CMK (cell line): ENCODE measurements around the gene ANXA3.
"Not testable (repeated sequence)": the region's sequence is repeated elsewhere in the genome, so short reads cannot be mapped to it uniquely, and the experiment has no call there.

ENCODE experiments used
- DNase-seq: peaks from one replicate; pipeline ENCODE4 v3.0.0-alpha.2; 2010; ENCODE audit warnings: low read depth

The ANXA3 gene

DNA sequence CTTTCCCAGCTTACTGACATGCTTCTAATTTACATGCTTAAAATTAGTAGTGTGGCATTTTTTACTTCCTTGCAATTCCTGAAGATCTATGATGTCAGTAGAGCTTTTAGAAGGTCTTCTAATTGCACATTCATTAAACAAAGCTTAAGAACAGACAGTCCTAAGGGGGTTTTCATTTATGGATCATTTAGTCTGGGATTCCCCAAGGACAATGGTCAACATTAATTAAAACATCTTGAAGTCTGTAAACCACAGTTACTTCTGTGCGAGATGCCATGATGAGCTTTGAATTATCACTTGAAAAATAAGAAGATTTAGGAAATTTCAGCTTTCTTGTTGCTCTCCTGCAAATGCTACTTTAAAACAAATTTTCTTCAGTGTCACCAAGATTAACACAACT, 20.2 kb downstream of the ANXA3 start:
- DNase-seq = no peak

DNA sequence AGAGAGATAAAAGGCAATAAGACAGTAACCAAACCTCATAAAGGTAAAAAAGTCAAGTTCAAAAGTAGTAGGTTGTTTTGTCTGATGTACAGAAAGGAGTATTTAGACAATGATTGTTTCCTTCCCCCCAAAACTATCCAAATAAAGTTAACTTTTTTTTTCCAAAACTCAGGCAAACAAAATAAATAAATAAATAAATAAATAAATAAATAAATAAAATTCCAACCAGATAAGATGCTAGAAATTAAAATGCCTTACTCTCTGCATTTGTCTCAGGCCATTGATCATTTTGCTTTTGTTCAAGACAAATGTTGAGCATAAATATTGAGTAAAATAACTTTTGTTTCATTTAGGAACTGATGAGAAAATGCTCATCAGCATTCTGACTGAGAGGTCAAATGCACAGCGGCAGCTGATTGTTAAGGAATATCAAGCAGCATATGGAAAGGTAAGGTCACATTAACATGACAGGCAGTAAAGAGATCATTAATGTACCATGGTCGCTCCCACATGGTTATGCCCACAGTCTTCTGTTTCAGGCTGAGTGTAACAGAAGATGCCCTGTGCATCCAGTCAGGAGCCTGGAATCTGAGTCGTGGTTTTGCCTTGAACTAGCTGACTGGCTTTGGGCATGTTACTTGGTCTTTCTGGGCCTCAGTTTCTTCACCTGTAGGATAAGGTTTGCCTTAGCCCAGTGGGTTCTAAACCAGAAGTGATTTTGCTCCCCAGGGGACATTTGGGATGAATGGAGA, 27.3 kb downstream of the ANXA3 start:
- DNase-seq = no peak

DNA sequence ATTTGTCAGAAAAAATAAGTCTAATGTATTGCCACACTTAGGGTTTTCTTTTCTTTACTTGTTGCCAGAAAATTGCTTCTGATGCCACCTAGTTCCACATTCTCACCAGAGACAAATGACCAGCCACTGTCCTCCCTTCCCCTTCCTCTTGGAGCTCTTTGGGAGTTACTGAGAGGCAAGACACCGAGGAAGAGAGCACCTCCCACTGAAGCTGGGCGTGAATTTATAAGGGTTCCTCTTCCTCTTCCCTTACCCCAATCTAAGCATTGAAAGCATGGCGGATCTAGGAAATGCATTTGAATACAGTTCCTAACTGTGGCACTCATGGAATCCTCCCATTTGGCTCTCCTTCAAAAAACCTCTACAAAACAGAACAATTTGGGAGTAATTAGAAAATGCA, 30.0 kb downstream of the ANXA3 start:
- peak; percentile 9 for DNase-seq

GRCh38 chr4:78584863-78585547, 33.4 kb downstream of the ANXA3 start:
- no peak for DNase-seq

GRCh38 chr4:78585633-78586032, 34.1 kb downstream of the ANXA3 start:
- no peak for DNase-seq

- DNase-seq = no peak
Observed at GRCh38 chr4:78588894-78589545, 37.5 kb downstream of the ANXA3 start.

DNA sequence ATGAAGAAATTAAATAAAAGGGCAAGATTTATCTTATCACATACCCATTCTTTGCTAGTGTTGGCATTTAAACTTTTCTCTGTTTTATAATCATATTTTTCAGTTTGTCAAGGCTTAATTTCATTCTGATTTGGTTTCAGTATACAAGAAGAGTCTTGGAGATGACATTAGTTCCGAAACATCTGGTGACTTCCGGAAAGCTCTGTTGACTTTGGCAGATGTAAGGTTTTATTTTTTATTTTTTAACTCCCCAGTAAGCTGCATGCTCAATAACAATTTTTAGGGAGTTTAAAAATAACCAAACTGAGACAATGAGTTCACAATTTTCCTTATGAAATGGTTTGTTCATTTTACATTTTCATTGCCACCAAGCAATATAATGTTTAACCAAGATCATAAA, 39.8 kb downstream of the ANXA3 start:
- no peak for DNase-seq

GRCh38 chr4:78592088-78592783, 40.7 kb downstream of the ANXA3 start:
- peak; percentile 49 for DNase-seq

DNA sequence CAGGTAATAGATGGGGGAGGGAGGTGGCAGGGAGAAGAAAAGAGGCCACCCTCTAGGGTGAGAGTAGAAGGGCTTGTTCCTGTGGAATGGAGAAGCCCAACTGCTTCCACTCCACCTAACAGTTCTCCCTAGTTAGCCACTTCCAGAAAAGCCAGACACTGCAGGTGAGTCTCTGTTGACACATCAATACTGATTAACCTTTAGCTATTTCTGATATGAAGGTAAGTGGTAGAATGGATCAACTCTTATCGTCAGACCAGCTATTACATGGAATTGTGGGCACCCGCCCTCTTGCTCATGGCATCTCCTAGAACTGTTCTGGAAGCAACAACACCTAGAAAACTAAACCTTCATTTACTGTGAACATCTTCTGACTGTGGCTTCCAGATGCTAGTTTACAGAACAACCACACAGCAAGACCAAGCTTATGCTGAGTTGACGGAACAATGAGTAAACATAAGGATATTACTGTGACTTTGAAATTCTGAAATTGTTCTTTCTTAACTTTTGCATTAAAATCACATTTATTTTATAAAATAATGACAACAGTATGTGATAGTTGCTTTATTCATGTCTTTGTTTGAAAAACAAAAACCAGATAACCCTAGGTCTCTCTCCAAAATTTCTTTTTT, 44.7 kb downstream of the ANXA3 start:
- no peak for DNase-seq

DNA sequence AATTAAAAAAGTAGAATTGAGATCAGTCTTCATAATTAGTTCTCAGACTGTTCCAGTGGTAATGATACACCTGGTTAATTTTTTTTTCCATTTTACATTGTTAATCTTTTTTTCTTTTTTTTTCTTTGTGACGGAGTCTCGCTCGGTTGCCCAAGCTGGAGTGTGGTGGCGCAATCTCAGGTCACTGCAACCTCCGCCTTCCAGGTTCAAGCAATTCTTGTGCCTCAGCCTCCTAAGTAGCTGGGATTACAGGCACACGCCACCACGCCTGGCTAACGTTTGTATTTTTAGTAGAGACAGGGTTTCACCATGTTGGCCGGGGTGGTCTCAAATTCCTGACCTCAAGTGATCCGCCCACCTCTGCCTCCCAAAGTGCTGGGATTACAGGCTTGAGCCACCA, 46.9 kb downstream of the ANXA3 start:
- not testable (repeated sequence) for DNase-seq

GRCh38 chr4:78599147-78599546, 47.6 kb downstream of the ANXA3 start:
- no peak for DNase-seq

DNA sequence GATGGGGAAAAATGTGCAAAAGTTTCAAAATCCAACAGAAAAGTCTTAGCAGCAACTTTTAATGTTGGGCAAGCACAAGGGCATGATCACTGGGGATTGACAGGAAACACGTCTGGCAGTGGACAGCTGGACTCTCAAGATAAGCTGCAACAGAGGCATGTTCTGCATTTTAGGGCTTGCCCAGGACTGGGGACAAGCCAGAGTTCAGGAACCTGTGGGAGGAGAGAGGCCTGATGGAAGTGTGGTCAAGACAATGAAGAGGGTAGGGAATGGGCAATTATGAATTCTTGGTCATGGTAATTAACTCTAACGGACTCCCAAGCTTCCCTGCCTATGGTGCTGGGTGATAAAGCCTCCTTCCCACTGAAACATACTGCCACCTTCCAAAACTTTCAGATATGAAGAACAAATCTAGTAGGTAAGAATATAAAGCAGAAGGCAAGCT, 48.4 kb downstream of the ANXA3 start:
- DNase-seq = peak; percentile 97

- DNase-seq = no peak
Observed at GRCh38 chr4:78601013-78601412, 49.4 kb downstream of the ANXA3 start.

GRCh38 chr4:78602334-78602733, 50.8 kb downstream of the ANXA3 start:
- DNase-seq = no peak

- no peak for DNase-seq
Observed at GRCh38 chr4:78603384-78603783, 51.8 kb downstream of the ANXA3 start.

GRCh38 chr4:78604988-78605387, 53.4 kb downstream of the ANXA3 start:
- DNase-seq = no peak

DNA sequence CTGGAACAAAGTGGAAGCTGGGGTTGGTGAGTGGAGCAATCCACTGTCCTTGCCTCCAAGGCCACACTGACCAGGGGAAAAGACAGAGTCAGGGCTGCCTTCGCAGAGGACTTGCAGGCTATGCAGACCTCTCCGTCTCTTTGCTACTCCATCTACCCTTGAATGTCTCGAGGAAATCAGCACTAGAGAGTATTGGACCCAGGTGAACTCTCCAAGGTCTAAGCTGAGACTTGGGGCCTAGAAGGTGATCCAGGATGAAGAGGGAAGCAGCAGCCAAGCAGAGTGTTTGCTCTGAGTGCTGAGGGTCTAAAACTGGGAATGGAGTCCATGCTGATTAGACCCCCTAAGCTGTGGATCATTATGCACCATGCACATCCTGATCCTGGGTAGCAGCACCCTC, 54.5 kb downstream of the ANXA3 start:
- DNase-seq = no peak

- no peak for DNase-seq
Observed at GRCh38 chr4:78606530-78607095, 55.0 kb downstream of the ANXA3 start.

DNA sequence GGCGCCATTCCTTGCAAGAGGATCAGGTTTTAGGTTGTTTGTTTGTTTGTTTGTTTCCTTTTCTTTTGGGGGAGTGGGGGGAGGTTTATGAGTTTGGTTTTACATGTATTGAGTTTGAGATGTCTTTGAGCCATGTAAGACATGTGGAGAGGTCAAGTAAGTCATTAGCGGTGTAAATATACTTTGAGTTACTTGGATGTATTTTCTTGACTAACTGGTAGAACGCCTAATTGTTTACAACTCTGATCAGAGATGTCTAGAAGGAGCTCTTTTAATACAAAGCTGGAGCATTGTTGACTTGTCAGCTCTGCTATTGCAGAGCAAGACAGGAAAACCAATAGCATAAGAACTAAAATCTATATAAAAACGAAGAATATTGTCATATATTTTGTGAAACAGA, 57.1 kb downstream of the ANXA3 start:
- DNase-seq = no peak

GRCh38 chr4:78609580-78609979, 58.0 kb downstream of the ANXA3 start:
- DNase-seq = no peak

GRCh38 chr4:78610546-78611214, 59.1 kb downstream of the ANXA3 start:
- peak; percentile 76 for DNase-seq
